Neuronal stem cell (in vitro differentiated cells): Measurements from ENCODE around the gene NRCAM.

Source experiments
- DNase-seq: peaks from one replicate; pipeline ENCODE4 v3.0.0-alpha.2; 2013; ENCODE audit warnings: low spot score
- H2AFZ ChIP-seq: one replicate; pipeline ENCODE4 v1.6.1; 2013; ENCODE audit warnings: mild to moderate bottlenecking, low read length, inconsistent platforms
- H2AK5ac ChIP-seq: 2 replicates; pipeline ENCODE4 v1.6.1; 2013; ENCODE audit warnings: low read depth, mild to moderate bottlenecking, inconsistent platforms, low read length, moderate library complexity, mixed read lengths
- H2BK120ac ChIP-seq: 2 replicates; pipeline ENCODE4 v1.6.1; 2013; ENCODE audit warnings: low read depth, mild to moderate bottlenecking, inconsistent platforms, low read length, moderate library complexity, mixed read lengths
- H2BK12ac ChIP-seq: one replicate; pipeline ENCODE4 v1.6.1; 2013; ENCODE audit warnings: low read length, inconsistent platforms
- H2BK15ac ChIP-seq: 2 replicates; pipeline ENCODE4 v1.6.1; 2013; ENCODE audit warnings: mild to moderate bottlenecking, low read length, inconsistent platforms, mixed read lengths
- H2BK5ac ChIP-seq: one replicate; pipeline ENCODE4 v1.6.1; 2013; ENCODE audit warnings: inconsistent platforms, mild to moderate bottlenecking, low read length, moderate library complexity
- H3K14ac ChIP-seq: one replicate; pipeline ENCODE4 v1.6.1; 2013; ENCODE audit warnings: low read length, inconsistent platforms
- H3K18ac ChIP-seq: 2 replicates; pipeline ENCODE4 v1.6.1; 2013; ENCODE audit warnings: low read length, inconsistent platforms
- H3K23ac ChIP-seq: 2 replicates; pipeline ENCODE4 v1.6.1; 2013; ENCODE audit warnings: low read depth, mild to moderate bottlenecking, mixed read lengths, low read length, inconsistent platforms; ENCODE audit not compliant: poor library complexity
- H3K27ac ChIP-seq: replicated peaks from 3 replicates; pipeline ENCODE4 v1.5.1; 2013; ENCODE audit warnings: low read length, inconsistent platforms
- H3K27me3 ChIP-seq, 3 experiments: 2 replicates each; pipeline ENCODE4 v1.6.1; 2013; ENCODE audit warnings: low read length in 3 of 3, mild to moderate bottlenecking in 2 of 3, inconsistent platforms in 1 of 3, low read depth in 1 of 3, mixed read lengths in 1 of 3, moderate library complexity in 1 of 3; ENCODE audit not compliant: control insufficient read depth in 3 of 3, insufficient read depth in 3 of 3
- H3K36me3 ChIP-seq, 2 donors: replicated peaks in 1 of 2; 2 replicates each; pipeline ENCODE4 v1.6.1; 2013; ENCODE audit warnings: low read length in 2 of 2; ENCODE audit not compliant: control insufficient read depth in 2 of 2, insufficient read depth in 2 of 2
- H3K4ac ChIP-seq: 2 replicates; pipeline ENCODE4 v1.6.1; 2013; ENCODE audit warnings: inconsistent platforms, mild to moderate bottlenecking, low read length, moderate library complexity
- H3K4me1 ChIP-seq, 2 donors: 1 replicate in 1 of 2; 2 replicates in 1 of 2; pipeline ENCODE4 v1.6.1; 2013; ENCODE audit warnings: low read length in 2 of 2, low read depth in 1 of 2; ENCODE audit not compliant: control insufficient read depth in 2 of 2, insufficient read depth in 1 of 2
- H3K4me2 ChIP-seq: one replicate; pipeline ENCODE4 v1.6.1; 2013; ENCODE audit warnings: mild to moderate bottlenecking, low read length, inconsistent platforms; ENCODE audit not compliant: insufficient read depth, poor library complexity, severe bottlenecking
- H3K4me3 ChIP-seq, 2 donors: 2 replicates each; pipeline ENCODE4 v1.5.1; 2013; ENCODE audit warnings: low read length in 2 of 2, mild to moderate bottlenecking in 2 of 2, inconsistent platforms in 1 of 2, moderate library complexity in 1 of 2
- H3K79me1 ChIP-seq: one replicate; pipeline ENCODE4 v1.6.1; 2013; ENCODE audit warnings: low read depth, mild to moderate bottlenecking, inconsistent platforms, low read length, moderate library complexity
- H3K9ac ChIP-seq: one replicate; pipeline ENCODE4 v1.6.1; 2013; ENCODE audit warnings: mild to moderate bottlenecking, low read depth, low read length, inconsistent platforms; ENCODE audit not compliant: poor library complexity
- H3K9me3 ChIP-seq, 2 donors: replicated peaks in 1 of 2; 2 replicates each; pipeline versions ENCODE3 to v1.6.1; 2013; ENCODE audit warnings: low read length in 2 of 2, mild to moderate bottlenecking in 2 of 2, inconsistent platforms in 1 of 2, low read depth in 1 of 2, mixed read lengths in 1 of 2, moderate library complexity in 1 of 2; ENCODE audit not compliant: control insufficient read depth in 2 of 2, insufficient read depth in 1 of 2
- H4K8ac ChIP-seq: one replicate; pipeline ENCODE4 v1.6.1; 2013; ENCODE audit warnings: low read depth, mild to moderate bottlenecking, inconsistent platforms, low read length, moderate library complexity
- H4K91ac ChIP-seq: one replicate; pipeline ENCODE4 v1.6.1; 2013; ENCODE audit warnings: low read length, low read depth, mild to moderate bottlenecking, inconsistent platforms; ENCODE audit not compliant: poor library complexity
- WGBS, 2 donors: extraction: QIAGEN DNeasy Blood & Tissue Kit; methylation state at CpG; one replicate each; pipeline ENCODE4 v1.1.7; 2013; ENCODE audit warnings: missing lambda C conversion rate in 2 of 2, mixed read lengths in 1 of 2; ENCODE audit not compliant: insufficient read length in 2 of 2, insufficient replicate concordance in 1 of 2; ENCODE audit errors: extremely low coverage in 2 of 2; 5-methylcytosine and 5-hydroxymethylcytosine counted together

Gene NRCAM

GRCh38 chr7:108286290-108286904 lies 169.8 kb downstream of the NRCAM start:
- no peak overlapping the region for H3K27ac ChIP-seq

GRCh38 chr7:108285778-108286177 lies 170.5 kb downstream of the NRCAM start:
- H3K23ac ChIP-seq, result no peak overlapping the region
- H2AK5ac ChIP-seq, result no peak overlapping the region
- no peak overlapping the region for H3K4ac ChIP-seq
- no peak overlapping the region for H3K4me3 ChIP-seq
- no peak overlapping the region for H3K4me2 ChIP-seq
- H2BK15ac ChIP-seq, result no peak overlapping the region
- no peak overlapping the region for H3K27ac ChIP-seq
- no peaks in the 10 kb centered on the region for H3K9me3 ChIP-seq
- H2BK5ac ChIP-seq, result no peak overlapping the region
- H2BK12ac ChIP-seq, result no peak overlapping the region
- H3K18ac ChIP-seq, result no peak overlapping the region
- H2BK120ac ChIP-seq, result no peak overlapping the region
- H3K9ac ChIP-seq, result no peak overlapping the region
- no CpG with 5 or more reads among the region's 2 CpGs for WGBS, 2 donors
- no peaks in the 10 kb centered on the region for H3K36me3 ChIP-seq
- DNase-seq, result no peak
- H2AFZ ChIP-seq, result no peak overlapping the region
- peaks cover 2 to 11% of the 10 kb centered on the region in 2 donors for H3K4me1 ChIP-seq
- no peak overlapping the region for H4K91ac ChIP-seq
- no peak overlapping the region for H3K14ac ChIP-seq
- H3K27me3 ChIP-seq, result no peaks in the 10 kb centered on the region
- no peak overlapping the region for H4K8ac ChIP-seq
- H3K79me1 ChIP-seq, result no peaks in the 10 kb centered on the region

More at GRCh38 chr7:108286290-108286904, 169.8 kb downstream of the NRCAM start:
- H3K9me3 ChIP-seq, result no peaks in the 10 kb centered on the region
- no peak overlapping the region for H3K9ac ChIP-seq
- H2BK120ac ChIP-seq, result no peak overlapping the region
- H2AFZ ChIP-seq, result no peak overlapping the region
- no peaks in the 10 kb centered on the region for H3K36me3 ChIP-seq
- no peak for DNase-seq
- no peak overlapping the region for H4K91ac ChIP-seq
- no peak overlapping the region for H3K4me2 ChIP-seq
- H3K4me3 ChIP-seq, result no peak overlapping the region
- H3K4ac ChIP-seq, result no peak overlapping the region
- H2BK15ac ChIP-seq, result no peak overlapping the region
- peaks cover 6 to 11% of the 10 kb centered on the region in 2 donors for H3K4me1 ChIP-seq
- H4K8ac ChIP-seq, result no peak overlapping the region
- no peaks in the 10 kb centered on the region for H3K79me1 ChIP-seq
- no peak overlapping the region for H3K18ac ChIP-seq
- H3K14ac ChIP-seq, result no peak overlapping the region
- 80 to 100% methylated on average over 1 to 2 of the region's 9 CpGs for WGBS, 2 donors
- no peak overlapping the region for H3K23ac ChIP-seq
- no peak overlapping the region for H2AK5ac ChIP-seq
- no peak overlapping the region for H2BK12ac ChIP-seq
- H2BK5ac ChIP-seq, result no peak overlapping the region
- H3K27me3 ChIP-seq, result no peaks in the 10 kb centered on the region

- Histone ChIP-seq H3K23ac (no peak overlapping the region), H3K9me3 (no peaks in the 10 kb centered on the region), H3K79me1 (no peaks in the 10 kb centered on the region), H3K4me2 (no peak overlapping the region), H3K27me3 (no peaks in the 10 kb centered on the region), H3K4me3 (no peak overlapping the region), H3K4ac (no peak overlapping the region), H3K18ac (no peak overlapping the region), H4K8ac (no peak overlapping the region), H3K14ac (no peak overlapping the region), H2AFZ (no peak overlapping the region), H2BK5ac (no peak overlapping the region), H3K9ac (no peak overlapping the region), H3K36me3 (no peaks in the 10 kb centered on the region), H2BK15ac (no peak overlapping the region), H2AK5ac (no peak overlapping the region), H2BK120ac (no peak overlapping the region), H4K91ac (no peak overlapping the region), H2BK12ac (no peak overlapping the region), H3K27ac (peak overlapping the region; percentile 32), H3K4me1 (peaks cover 0 to 9% of the 10 kb centered on the region in 2 donors)
- no peak for DNase-seq
- WGBS, 2 donors, result no CpG with 5 or more reads among the region's 2 CpGs
Measured at GRCh38 chr7:108285003-108285368, 171.2 kb downstream of the NRCAM start.

GRCh38 chr7:108284349-108285002 lies 171.8 kb downstream of the NRCAM start:
- H3K14ac ChIP-seq, result no peak overlapping the region
- no peak overlapping the region for H3K9ac ChIP-seq
- no peak overlapping the region for H3K23ac ChIP-seq
- no peak overlapping the region for H2BK120ac ChIP-seq
- no peaks in the 10 kb centered on the region for H3K79me1 ChIP-seq
- WGBS, 2 donors, result no CpG with 5 or more reads among the region's 6 CpGs
- H3K9me3 ChIP-seq, result no peaks in the 10 kb centered on the region
- H3K36me3 ChIP-seq, result no peaks in the 10 kb centered on the region
- H3K4me1 ChIP-seq, result peaks cover 0 to 11% of the 10 kb centered on the region in 2 donors
- no peak overlapping the region for H4K91ac ChIP-seq
- H2BK12ac ChIP-seq, result no peak overlapping the region
- no peak overlapping the region for H3K4me3 ChIP-seq
- H2AK5ac ChIP-seq, result no peak overlapping the region
- H2BK5ac ChIP-seq, result no peak overlapping the region
- H3K27me3 ChIP-seq, result no peaks in the 10 kb centered on the region
- DNase-seq, result no peak
- H2AFZ ChIP-seq, result no peak overlapping the region
- H4K8ac ChIP-seq, result no peak overlapping the region
- H2BK15ac ChIP-seq, result no peak overlapping the region
- no peak overlapping the region for H3K4me2 ChIP-seq
- H3K18ac ChIP-seq, result no peak overlapping the region
- H3K4ac ChIP-seq, result no peak overlapping the region
- peak overlapping the region; percentile 32 for H3K27ac ChIP-seq
